ES-I3 (cell line): ENCODE measurements around the gene PALM.
"Not testable (repeated sequence)": the region's sequence is repeated elsewhere in the genome, so short reads cannot be mapped to it uniquely, and the experiment has no call there.

Experiments used
- H3K36me3 ChIP-seq: 2 replicates; pipeline ENCODE4 v1.6.1; 2013; ENCODE audit warnings: mild to moderate bottlenecking, low read length, control low read depth, moderate library complexity; ENCODE audit not compliant: insufficient read depth
- H3K4me1 ChIP-seq: 2 replicates; pipeline ENCODE4 v1.6.1; 2013; ENCODE audit warnings: mild to moderate bottlenecking, control low read depth, low read length; ENCODE audit not compliant: insufficient read depth
- H3K9ac ChIP-seq: 2 replicates; pipeline ENCODE4 v1.6.1; 2013; ENCODE audit warnings: low read depth, mild to moderate bottlenecking, low read length, moderate library complexity
- H3K9me3 ChIP-seq: 2 replicates; pipeline ENCODE4 v1.6.1; 2013; ENCODE audit warnings: mild to moderate bottlenecking, low read length, moderate library complexity; ENCODE audit not compliant: control insufficient read depth, insufficient read depth

Gene PALM

DNA sequence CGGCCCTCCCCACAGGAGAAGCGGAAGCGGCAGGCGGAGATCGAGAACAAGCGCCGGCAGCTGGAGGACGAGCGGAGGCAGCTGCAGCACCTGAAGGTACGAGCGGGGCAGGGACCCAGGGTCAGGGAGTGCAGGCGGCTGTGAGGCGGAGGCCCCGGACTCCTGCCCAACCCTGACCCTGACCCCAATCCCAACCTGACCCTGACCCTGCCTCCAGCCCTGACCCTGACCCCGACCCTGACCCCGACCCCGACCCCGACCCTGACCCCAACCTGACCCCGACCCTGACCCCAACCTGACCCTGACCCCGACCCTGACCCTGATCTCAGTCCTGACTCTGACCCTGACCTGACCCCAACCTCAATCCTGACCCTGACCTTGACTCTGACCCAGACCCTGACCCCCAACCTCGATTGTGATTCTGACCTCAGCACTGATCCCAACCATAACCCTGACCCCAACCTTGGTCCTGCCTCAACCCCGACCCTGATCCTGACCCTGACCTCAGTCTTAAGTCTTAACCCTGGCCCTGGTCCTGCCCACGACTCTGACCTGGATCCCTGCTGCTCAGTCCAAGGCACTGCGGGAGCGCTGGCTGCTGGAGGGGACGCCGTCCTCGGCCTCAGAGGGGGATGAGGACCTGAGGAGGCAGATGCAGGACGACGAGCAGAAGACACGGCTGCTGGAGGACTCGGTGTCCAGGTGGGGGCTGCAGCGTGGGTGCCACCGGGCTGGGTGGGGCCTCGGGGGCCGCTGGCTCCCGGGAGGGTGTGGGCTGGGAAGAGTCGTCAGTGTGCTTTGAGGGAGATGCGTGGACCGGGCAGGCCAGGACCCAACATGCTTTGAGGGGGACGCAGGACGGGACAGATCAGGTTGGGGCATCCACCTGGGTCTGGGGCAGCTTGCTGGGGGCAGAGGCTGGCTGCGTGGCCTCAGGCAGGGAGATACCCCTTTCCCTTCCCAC lies 18.5 kb downstream of the PALM start:
- Histone ChIP-seq H3K4me1 (no peaks in the 10 kb centered on the region; the same call in 1 of the 2 replicates), H3K9me3 (no peaks in the 10 kb centered on the region), H3K9ac (no peak overlapping the region), H3K36me3 (no peaks in the 10 kb centered on the region)

DNA sequence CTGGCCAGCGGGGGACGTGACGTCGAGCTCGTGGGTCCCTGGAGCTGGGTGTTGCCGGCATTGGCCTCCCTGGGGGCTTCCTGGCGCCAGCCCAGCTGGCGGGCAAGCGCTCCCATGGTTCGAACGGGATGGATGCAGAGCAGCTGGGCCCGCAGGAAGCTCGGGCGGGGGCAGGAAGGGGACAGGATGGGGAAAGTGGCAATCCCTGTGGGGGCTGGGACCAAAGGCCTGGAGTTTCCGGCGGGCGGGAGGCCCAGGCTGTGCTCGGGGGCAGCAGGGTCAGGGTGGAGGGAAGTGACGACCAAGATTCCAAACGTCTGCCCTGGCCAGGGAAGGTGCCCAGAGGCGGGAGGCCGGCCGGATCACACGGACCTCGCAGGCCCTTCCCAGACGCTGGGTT lies 19.3 kb downstream of the PALM start:
- Histone ChIP-seq H3K36me3 (no peaks in the 10 kb centered on the region), H3K4me1 (no peaks in the 10 kb centered on the region; the same call in 1 of the 2 replicates), H3K9ac (no peak overlapping the region), H3K9me3 (no peaks in the 10 kb centered on the region)

DNA sequence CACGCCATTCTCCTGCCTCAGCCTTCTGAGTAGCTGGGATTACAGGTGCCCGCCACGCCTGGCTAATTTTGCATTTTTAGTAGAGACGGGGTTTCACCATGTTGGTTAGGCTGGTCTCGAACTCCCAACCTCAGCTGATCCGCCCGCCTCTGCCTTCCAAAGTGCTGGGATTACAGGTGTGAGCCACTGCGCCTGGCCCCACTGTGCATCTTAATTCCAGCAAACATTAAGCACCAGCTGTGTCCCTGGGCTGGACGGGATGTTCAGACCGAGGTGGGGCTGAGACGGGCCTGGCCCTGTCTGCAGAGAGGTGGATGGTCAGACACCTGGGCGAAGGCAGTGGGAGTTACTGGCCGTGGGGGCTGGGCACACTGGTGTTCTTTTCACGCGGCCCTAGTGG lies 20.8 kb downstream of the PALM start:
- H3K4me1 ChIP-seq, H3K9ac ChIP-seq, H3K36me3 ChIP-seq, H3K9me3 ChIP-seq: not testable (repeated sequence)

DNA sequence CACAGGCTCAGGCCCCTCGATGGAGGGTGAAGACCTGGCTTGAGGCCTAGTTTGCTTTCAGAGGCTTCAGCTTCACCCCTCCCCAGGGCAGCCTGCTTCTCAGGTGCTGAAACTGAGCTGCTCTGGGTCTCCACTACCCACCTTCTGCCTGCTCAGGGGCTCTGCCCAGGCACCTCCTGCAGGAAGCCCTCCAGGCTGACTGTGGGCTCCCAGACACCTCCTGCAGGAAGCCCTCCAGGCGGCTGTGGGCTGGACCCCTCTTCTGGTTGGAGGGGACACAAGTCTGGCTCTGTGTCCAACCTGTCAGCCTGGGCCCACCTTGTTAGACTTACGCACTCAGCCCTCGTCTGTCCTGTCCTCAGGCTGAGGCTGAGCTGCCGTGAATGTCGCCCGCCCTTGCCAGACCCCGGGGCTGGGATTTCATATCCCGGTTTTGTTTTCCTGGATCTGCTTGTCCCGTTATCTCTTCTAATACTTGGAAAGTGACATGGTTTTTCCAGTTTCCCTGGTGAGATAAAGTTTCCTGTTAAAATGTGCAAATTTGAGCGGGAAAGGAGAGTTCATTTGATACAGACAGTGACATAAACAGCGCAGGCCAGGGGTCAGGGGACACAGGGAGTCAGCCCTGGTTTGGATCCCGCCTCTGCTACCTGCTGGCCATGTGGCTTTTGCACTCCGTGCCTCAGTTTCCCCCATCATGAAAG lies 21.4 kb downstream of the PALM start:
- no peak overlapping the region for H3K9ac ChIP-seq
- no peaks in the 10 kb centered on the region for H3K36me3 ChIP-seq
- H3K4me1 ChIP-seq, result no peaks in the 10 kb centered on the region; the same call in 1 of the 2 replicates

DNA sequence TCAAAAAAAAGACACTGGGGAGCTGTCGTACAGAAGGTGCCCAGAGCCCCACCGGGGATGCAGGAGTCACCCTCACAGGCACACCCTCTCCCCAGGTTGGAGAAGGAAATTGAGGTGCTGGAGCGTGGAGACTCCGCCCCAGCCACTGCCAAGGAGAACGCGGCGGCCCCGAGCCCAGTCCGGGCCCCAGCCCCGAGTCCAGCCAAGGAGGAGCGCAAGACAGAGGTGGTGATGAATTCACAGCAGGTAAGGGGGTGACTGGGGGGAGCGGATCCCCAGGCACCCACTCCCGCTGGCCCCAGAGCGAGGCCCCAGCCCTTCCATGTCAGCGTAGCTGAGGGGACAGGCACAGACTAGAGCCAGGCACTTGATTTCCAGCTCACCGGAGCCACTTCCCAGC lies 22.3 kb downstream of the PALM start:
- Histone ChIP-seq H3K36me3 (no peaks in the 10 kb centered on the region), H3K9ac (no peak overlapping the region), H3K4me1 (no peaks in the 10 kb centered on the region; the same call in 1 of the 2 replicates), H3K9me3 (no peaks in the 10 kb centered on the region)

More for the DNA sequence above, 21.4 kb downstream of the PALM start:
- no peaks in the 10 kb centered on the region for H3K9me3 ChIP-seq

DNA sequence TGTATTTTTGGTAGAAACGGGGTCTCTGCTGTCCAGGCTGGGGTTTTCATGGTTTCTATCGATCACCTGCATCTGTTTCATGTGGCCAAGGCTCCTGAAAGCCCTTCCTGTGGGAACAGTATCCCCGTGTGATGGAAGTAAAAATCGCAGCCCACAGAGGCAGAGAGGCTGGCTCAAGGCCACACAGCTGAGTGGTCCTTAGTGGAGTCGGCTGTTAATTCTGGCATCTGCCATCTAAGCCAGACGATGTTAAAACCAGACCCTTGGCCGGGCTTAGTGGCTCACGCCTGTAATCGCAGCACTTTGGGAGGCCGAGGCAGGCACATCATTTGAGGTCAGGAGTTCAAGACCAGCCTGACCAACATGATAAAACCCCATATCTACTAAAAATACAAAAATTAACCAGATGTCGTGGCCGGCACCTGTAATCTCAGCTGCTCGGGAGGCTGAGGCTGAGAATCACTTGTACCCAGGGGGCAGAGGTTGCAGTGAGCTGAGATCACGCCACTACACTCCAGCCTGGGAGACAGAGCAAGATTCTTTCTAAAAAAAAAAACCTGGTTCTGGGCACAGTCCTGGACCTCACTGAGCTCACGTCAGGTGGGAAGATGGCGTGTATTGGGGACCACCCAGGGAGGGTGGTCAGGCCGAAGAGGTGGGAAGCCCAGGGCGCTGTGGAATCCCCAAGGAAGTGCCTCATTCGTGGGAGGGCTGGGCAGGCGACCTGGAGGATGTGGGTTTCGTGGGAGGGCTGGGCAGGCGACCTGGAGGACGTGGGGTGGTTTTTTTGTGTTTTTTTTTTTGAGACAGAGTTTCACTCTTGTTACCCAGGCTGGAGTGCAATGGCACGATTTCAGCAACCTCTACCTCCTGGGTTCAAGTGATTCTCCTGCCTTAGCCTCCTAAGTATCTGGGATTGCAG lies 23.7 kb downstream of the PALM start:
- Histone ChIP-seq H3K4me1 (no peaks in the 10 kb centered on the region; the same call in 1 of the 2 replicates), H3K36me3 (no peaks in the 10 kb centered on the region), H3K9me3 (no peaks in the 10 kb centered on the region), H3K9ac (no peak overlapping the region)

DNA sequence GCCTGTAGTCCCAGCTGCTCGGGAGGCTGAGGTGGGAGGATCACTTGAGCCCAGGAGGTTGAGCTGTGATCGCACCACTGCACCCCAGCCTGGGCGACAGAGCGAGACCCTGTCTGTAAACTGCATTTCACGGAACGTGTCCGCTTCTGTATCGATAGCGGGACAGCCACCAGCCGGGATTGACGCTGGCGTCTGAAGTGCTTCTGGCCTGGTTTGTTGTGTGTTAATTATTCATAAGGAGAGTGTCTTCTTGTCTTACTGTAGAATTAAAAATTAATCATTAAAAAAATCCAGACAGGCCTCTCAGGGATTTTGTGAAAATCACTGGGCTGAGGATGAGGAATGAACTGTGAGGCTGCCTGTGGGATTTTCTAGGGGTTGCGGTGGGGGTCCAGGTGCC lies 26.0 kb downstream of the PALM start:
- Histone ChIP-seq H3K9me3 (no peaks in the 10 kb centered on the region), H3K36me3 (no peaks in the 10 kb centered on the region), H3K4me1 (no peaks in the 10 kb centered on the region), H3K9ac (no peak overlapping the region)

DNA sequence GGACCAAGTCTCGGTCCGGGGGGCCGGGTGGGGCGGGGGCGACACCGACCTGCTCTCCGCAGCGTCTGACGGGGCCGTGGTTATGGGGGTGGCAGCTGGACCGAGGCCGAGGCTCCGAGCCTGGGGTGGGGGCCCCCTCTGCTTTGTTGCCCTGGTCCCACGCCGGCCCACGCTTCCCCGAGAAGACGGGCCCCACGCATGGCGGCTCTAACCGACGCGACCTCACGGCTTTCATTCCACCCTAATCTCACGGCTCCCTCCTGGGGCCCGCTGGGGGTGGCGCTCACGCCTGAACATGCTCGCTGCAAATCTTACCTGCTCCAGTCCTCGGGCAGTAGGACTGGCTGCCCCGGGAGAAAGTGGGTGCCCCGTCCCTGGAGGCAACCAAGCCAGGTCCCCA lies 27.4 kb downstream of the PALM start:
- H3K4me1 ChIP-seq, result no peaks in the 10 kb centered on the region
- H3K36me3 ChIP-seq, result no peaks in the 10 kb centered on the region
- H3K9me3 ChIP-seq, result no peaks in the 10 kb centered on the region
- H3K9ac ChIP-seq, result no peak overlapping the region

DNA sequence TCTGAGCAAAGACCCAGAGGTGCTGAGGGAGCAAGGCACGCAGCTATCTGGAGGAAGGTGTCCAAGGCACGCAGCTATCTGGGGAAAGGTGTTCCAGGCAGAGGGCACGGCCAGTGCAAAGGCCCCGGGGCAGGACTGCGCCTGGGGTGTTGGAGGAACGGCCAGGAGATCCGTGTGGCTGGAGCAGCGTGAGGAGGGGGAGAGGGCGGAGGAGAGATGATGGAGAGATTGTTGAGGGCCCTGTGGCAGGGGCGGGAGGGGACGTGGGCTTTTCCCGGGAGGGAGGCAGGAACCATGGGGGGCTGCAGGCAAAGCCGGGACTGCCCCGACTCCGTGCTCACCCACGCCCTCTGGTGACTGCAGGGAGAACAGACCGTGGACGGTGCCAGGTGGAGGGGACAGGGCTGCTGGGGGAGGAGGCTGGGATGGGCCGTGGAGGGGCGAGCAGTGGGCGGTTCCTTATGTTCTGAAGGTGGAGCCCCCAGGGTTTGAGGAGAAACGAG lies 28.9 kb downstream of the PALM start:
- H3K4me1 ChIP-seq, result no peaks in the 10 kb centered on the region
- no peaks in the 10 kb centered on the region for H3K9me3 ChIP-seq
- no peak overlapping the region for H3K9ac ChIP-seq
- no peaks in the 10 kb centered on the region for H3K36me3 ChIP-seq

DNA sequence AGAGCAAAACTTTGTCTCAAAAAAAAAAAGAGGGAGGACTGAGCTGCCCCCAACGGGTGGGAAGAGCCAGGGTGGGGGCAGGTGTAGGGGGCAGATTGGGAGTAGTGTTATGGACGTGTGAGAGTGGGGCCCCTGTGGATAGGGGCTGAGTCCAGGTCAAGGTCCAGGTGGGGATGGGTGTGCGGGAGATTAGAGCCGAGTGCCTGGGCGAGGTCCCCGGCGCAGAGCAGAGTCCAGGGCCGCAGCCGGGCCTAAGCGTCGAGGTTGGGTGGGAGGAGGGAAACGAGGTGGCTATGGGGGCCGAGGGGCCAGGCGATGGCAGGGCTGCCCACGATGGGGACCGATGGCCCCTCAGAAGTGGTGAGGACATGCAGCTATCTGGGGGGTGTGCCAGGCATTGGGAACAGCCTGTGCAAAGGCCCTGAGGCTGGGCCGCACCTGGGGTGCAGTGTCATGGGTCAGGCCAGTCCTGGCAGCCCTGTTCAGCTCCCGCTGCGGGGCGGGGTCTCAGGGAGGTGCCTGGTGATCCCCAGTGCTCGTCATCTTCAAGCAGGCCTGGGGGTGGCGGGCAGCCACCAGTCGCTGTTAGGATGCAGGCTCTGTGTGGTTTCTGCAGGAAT lies 29.9 kb downstream of the PALM start:
- H3K9ac ChIP-seq, result no peak overlapping the region
- no peaks in the 10 kb centered on the region for H3K4me1 ChIP-seq
- no peaks in the 10 kb centered on the region for H3K9me3 ChIP-seq
- H3K36me3 ChIP-seq, result no peaks in the 10 kb centered on the region

DNA sequence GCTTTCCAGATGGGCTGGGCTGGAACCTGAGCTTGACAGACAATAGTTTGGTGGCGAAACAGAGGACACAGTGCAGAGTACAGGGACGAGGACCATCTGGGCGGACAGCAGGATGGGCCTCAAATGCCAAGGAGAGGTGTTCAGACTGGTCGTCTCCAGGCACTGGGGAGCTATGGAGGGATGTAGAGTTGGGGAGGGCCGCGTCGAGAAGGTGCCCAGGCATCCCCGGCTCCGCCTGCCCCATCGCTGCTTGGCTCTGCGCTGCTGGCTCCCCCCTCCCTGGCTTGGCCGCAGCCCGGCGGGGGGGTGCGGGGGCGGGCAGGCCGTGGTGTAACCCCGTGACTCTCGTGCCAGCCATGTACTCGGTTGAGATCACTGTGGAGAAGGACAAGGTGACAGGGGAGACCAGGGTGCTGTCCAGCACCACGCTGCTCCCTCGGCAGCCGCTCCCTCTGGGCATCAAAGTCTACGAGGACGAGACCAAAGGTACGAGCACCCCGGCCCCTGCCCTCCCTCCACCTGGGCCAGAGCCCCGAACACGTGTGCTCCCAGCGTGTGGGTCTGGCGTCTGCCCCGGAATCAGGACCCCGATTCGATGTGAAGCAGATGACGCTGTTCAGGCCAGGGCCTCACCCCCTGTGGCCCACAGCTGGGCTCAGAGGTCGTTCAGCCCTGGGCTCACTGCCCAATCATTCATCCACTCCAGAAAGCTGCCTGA lies 31.4 kb downstream of the PALM start:
- Histone ChIP-seq H3K36me3 (no peaks in the 10 kb centered on the region), H3K4me1 (no peaks in the 10 kb centered on the region), H3K9ac (no peak overlapping the region), H3K9me3 (no peaks in the 10 kb centered on the region; the same call in 1 of the 2 replicates)

DNA sequence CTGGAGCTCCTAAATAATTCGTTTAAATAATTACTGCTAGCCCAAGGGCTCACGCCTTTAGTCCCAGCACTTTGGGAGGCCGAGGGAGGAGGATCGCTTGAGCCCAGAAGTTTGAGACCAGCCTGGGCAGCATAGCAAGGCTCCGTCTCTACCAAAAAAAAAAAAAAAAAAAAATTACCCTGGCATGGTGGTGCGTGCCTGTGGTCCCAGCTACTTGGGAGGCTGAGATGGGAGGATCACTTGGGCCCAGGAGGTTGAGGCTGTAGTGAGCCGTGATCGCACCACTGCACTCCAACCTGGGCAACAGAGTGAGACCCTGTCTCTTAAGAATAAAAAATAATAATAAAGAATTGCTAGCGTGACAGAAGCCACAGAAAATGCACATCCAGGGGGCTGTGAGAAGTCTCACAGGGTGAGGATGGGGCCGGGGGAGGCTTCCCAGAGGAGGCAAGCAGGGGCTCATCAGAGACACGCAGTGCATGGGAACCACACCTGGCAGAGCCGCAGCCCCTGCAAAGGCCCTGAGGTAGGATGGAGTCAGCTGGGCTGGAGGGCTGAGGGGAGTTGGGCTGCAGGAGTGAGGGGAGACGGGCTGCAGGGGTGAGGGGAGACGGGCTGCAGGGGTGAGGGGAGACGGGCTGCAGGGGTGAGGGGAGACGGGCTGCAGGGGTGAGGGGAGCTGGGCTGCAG lies 32.2 kb downstream of the PALM start:
- H3K9ac ChIP-seq, H3K9me3 ChIP-seq, H3K4me1 ChIP-seq, H3K36me3 ChIP-seq: not testable (repeated sequence)
